ENCODE measurements around the gene DUSP28. TPM values are rescaled to one million over a fixed set of nuclear protein-coding genes. Genes with fewer than 3 reads are reported as not detected.

Gene DUSP28
- total RNA-seq, 1 experiment from 2014 or later: 10.7 TPM

DNA sequence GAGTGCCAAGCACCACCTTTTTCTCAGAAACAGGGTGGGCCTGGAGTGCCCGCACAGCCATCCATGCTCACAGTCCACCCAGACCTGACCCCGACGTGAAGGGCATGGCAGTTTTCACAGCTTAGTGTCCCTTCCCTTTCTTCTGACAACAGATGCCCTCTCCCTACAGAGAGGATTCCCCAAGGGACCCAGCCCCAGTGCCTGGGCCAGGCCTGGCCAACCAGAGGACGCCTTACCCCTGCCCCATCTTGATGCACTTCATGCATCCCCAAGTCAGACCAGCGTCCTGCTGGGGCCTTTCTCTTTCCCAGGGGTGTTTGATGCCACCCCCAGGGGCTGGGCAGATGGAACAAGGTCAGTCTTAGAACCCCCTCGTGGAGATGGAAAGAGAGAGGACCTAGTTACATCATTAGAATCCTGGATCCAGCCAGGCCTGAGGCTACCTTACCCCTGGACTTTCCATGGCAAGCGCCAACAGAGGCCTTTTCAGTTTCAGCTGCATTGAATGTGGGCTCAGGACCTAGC, 6.1 kb upstream of the DUSP28 start:
- H3K9me3 ChIP-seq (ENCODE audit: control insufficient read depth, insufficient read depth, low read depth, low read length): no peaks in the 10 kb centered on the region
- no peak for DNase-seq (ENCODE audit: low read depth, low spot score)
- H3K4me3 ChIP-seq (ENCODE audit: low read depth in 2 of 2, low read length in 2 of 2): no peak overlapping the region
- no peaks in the 10 kb centered on the region for H3K27me3 ChIP-seq (ENCODE audit: control insufficient read depth, insufficient read depth, low read length)
- H3K27ac ChIP-seq (ENCODE audit: low read length): no peak overlapping the region
- intact Hi-C loops (cut with micrococcal nuclease; ENCODE audit: unreplicated experiment): no loop called here
- H3K36me3 ChIP-seq (ENCODE audit: control insufficient read depth, insufficient read depth, low read length): no peaks in the 10 kb centered on the region
- BruUV-seq (replicated peaks): no TSS peak
- ChIA-PET POLR2A (no interaction called here), CTCF (no interaction called here)
- no peak for TF ChIP-seq SIN3A (IDR thresholded peaks at IDR 0.05; ENCODE audit: borderline replicate concordance, insufficient read depth, low read depth, low read length)
- in situ Hi-C loops (cut with HindIII; ENCODE audit: low pct_unique_long_range_greater_than_20kb, low sequenced_read_pairs): no loop called here
- peaks cover 16% of the 10 kb centered on the region for H3K4me1 ChIP-seq (ENCODE audit: control insufficient read depth, insufficient read depth, low read length)
- no peak for ATAC-seq

DNA sequence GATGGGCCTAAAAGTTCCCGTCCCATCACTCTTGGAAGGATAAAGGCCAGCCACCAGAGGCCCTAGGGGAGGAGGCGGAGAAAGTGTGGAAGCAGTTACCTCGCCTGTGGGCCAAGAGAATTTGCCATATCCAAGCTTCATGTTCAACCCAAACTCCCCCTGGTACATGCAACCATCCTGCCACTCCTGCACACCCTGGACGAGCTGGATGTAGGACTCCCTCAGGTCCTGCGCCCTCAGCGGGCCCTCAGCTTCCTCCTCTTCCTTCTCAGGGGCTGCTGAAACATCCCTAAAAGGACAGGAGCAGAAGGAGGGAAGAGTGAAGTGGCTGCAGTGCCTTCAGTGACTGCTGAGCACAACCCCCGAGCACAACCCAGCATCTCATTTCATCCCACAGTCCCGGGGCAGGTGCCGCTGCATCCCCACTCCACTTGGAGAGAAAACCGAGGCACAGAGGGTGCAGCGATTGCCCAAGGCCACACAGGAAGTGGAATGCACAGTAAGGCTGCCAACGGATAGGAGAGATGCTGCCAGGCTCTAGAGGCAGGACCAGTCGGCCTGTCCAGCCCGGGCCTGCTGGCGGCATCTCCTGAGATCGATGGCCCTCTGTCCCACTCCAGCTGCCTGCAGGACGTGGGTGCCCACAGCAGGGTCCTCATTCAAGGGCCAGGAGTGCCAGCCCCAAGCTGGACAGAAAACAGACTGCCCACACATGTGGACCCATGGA, 5.2 kb upstream of the DUSP28 start:
- Histone ChIP-seq H3K27me3 (ENCODE audit: control insufficient read depth, insufficient read depth, low read length) (no peaks in the 10 kb centered on the region), H3K9me3 (ENCODE audit: control insufficient read depth, insufficient read depth, low read depth, low read length) (no peaks in the 10 kb centered on the region), H3K4me3 (ENCODE audit: low read depth in 2 of 2, low read length in 2 of 2) (no peak overlapping the region), H3K27ac (ENCODE audit: low read length) (no peak overlapping the region), H3K36me3 (ENCODE audit: control insufficient read depth, insufficient read depth, low read length) (no peaks in the 10 kb centered on the region), H3K4me1 (ENCODE audit: control insufficient read depth, insufficient read depth, low read length) (peaks cover 26% of the 10 kb centered on the region)
- in situ Hi-C loops (cut with HindIII; ENCODE audit: low pct_unique_long_range_greater_than_20kb, low sequenced_read_pairs): no loop called here
- ATAC-seq (no peak), DNase-seq (ENCODE audit: low read depth, low spot score) (no peak)
- BruUV-seq (replicated peaks): no TSS peak
- ChIA-PET CTCF (no interaction called here), POLR2A (no interaction called here)
- TF ChIP-seq, protein P1, sequence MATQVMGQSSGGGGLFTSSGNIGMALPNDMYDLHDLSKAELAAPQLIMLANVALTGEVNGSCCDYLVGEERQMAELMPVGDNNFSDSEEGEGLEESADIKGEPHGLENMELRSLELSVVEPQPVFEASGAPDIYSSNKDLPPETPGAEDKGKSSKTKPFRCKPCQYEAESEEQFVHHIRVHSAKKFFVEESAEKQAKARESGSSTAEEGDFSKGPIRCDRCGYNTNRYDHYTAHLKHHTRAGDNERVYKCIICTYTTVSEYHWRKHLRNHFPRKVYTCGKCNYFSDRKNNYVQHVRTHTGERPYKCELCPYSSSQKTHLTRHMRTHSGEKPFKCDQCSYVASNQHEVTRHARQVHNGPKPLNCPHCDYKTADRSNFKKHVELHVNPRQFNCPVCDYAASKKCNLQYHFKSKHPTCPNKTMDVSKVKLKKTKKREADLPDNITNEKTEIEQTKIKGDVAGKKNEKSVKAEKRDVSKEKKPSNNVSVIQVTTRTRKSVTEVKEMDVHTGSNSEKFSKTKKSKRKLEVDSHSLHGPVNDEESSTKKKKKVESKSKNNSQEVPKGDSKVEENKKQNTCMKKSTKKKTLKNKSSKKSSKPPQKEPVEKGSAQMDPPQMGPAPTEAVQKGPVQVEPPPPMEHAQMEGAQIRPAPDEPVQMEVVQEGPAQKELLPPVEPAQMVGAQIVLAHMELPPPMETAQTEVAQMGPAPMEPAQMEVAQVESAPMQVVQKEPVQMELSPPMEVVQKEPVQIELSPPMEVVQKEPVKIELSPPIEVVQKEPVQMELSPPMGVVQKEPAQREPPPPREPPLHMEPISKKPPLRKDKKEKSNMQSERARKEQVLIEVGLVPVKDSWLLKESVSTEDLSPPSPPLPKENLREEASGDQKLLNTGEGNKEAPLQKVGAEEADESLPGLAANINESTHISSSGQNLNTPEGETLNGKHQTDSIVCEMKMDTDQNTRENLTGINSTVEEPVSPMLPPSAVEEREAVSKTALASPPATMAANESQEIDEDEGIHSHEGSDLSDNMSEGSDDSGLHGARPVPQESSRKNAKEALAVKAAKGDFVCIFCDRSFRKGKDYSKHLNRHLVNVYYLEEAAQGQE (IDR thresholded peaks at IDR 0.05; ENCODE audit: insufficient read depth in 1 of 2, low read depth in 2 of 2, low read length in 1 of 2): no peak
- TF ChIP-seq, protein P2, sequence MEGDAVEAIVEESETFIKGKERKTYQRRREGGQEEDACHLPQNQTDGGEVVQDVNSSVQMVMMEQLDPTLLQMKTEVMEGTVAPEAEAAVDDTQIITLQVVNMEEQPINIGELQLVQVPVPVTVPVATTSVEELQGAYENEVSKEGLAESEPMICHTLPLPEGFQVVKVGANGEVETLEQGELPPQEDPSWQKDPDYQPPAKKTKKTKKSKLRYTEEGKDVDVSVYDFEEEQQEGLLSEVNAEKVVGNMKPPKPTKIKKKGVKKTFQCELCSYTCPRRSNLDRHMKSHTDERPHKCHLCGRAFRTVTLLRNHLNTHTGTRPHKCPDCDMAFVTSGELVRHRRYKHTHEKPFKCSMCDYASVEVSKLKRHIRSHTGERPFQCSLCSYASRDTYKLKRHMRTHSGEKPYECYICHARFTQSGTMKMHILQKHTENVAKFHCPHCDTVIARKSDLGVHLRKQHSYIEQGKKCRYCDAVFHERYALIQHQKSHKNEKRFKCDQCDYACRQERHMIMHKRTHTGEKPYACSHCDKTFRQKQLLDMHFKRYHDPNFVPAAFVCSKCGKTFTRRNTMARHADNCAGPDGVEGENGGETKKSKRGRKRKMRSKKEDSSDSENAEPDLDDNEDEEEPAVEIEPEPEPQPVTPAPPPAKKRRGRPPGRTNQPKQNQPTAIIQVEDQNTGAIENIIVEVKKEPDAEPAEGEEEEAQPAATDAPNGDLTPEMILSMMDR (IDR thresholded peaks at IDR 0.05): no peak
- TF ChIP-seq POLR2AphosphoS5 (IDR thresholded peaks at IDR 0.05; ENCODE audit: low read depth, low read length) (no peak), SIN3A (IDR thresholded peaks at IDR 0.05; ENCODE audit: borderline replicate concordance, insufficient read depth, low read depth, low read length) (no peak), TCF7L2 (IDR thresholded peaks at IDR 0.05; ENCODE audit: low read depth, low read length) (no peak)
- intact Hi-C loops (cut with micrococcal nuclease; ENCODE audit: unreplicated experiment): loop anchor here (5.0 kb wide), 1 partner anchor 43 kb away; no protein-coding TSS in a partner anchor

All from Panc1 (cell line).